ENCODE measurements around the gene PHLPP1. TPM values are rescaled to one million over a fixed set of nuclear protein-coding genes. Genes with fewer than 3 reads are reported as not detected.
A peak's percentile ranks its signal among the peaks of the same experiment; 100 is the strongest.

PHLPP1 gene
- total RNA-seq, 1 donor from 2014 or later = 21.2 TPM

DNA sequence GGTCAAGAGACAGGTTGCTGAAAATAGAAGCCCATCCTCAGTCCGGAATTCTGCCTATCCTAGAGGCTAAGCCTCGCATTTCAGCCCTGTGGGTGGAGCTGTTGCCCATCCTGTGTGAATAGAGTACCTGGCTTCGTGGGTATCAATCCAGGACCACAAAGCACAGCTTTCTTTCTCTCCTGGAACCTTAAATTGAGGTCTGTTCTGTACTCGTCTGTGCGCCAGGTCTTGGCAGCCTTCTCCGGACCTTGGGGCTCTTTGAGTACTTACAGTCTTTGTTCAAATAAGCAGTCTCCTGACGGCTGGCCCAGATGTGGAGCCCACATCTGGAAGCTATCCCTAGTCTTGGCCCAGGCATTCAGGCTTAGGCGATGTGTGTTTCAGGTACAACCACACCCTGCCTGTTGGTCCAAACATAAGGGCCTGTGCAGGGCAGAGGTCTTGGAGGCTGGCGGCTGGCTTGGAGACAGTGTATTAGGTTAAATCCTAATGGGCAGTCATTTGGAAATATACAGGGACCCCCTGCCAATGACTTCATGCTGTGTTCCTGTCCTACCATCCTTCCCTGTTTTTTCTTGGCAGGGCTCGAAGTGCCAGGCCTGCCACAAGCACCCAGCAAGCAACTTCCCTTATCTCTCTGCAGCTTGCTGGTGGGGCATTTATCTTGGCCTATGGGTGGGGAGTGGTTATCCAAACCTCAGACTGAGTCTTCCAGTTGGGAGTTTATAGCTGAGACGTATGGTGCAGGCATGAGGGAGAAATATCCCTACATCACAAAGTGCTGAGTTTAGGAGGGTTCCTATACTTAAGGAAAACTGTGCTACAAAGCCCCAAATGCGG is 310.1 kb downstream of the PHLPP1 start:
- Mint-ChIP-seq H3K27me3 (ENCODE audit: low read depth) (peaks cover 6% of the 10 kb centered on the region), H3K4me1 (no peaks in the 10 kb centered on the region), H3K9me3 (peaks cover 2% of the 10 kb centered on the region), H3K27ac (no peak overlapping the region), H3K4me3 (no peak overlapping the region), H3K36me3 (no peaks in the 10 kb centered on the region)
- DNase-seq (ENCODE audit: low spot score in 2 of 2, unreplicated experiment in 2 of 2) = peak in 1 of 2 experiments; percentile 47
- TF ChIP-seq CTCF (IDR thresholded peaks at IDR 0.05; ENCODE audit: unreplicated experiment) = no peak

DNA sequence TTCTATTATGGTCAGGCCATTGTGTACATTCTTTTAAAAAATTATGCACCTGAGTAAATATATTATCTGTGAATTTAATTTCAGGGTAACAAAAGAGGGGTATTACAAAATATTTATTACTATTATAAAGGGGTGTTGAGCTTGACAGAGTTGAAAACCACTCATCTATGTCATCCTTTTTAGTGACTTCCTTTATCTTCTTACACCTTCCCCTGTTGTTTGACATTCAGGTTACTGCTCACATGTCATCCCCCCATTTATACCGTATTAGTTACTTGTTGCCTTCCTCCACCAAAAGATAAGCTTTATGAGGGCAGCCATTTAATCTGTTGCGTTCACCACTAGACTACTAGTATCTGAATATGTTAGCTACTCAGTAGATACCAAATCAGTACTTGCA is 313.0 kb downstream of the PHLPP1 start:
- H3K4me3 Mint-ChIP-seq = no peak overlapping the region
- no peak for DNase-seq (ENCODE audit: low spot score in 2 of 2, unreplicated experiment in 2 of 2)
- H3K27me3 Mint-ChIP-seq (ENCODE audit: low read depth) = peaks cover 1% of the 10 kb centered on the region
- H3K27ac Mint-ChIP-seq = no peak overlapping the region
- H3K36me3 Mint-ChIP-seq = no peaks in the 10 kb centered on the region
- peaks cover 15% of the 10 kb centered on the region for H3K9me3 Mint-ChIP-seq
- no peak for TF ChIP-seq CTCF (IDR thresholded peaks at IDR 0.05; ENCODE audit: unreplicated experiment)
- no peaks in the 10 kb centered on the region for H3K4me1 Mint-ChIP-seq

Other genes starting within 250 kb of the PHLPP1 start
- 16.7 to 18.3 TPM (median 17.5 TPM) in 3 replicates for gene ZCCHC2, start 192.5 kb upstream of the PHLPP1 start, total RNA-seq

Measured in mesothelial cell of epicardium (in vitro differentiated cells).